HepG2 (cell line): ENCODE results near the gene CHPF. TPM values are rescaled to one million over a fixed set of nuclear protein-coding genes. Genes with fewer than 3 reads are reported as not detected.

Experiments used
- TAF15 ChIP-seq: fragments of 200-400 bp; formaldehyde crosslinking; IDR thresholded peaks from one replicate; pipeline ENCODE4 v1.6.1; 2018; ENCODE audit warnings: mild to moderate bottlenecking, low read depth, low read length; ENCODE audit not compliant: poor library complexity, severe bottlenecking
- ZSCAN25 ChIP-seq: sonication (generic); formaldehyde crosslinking; IDR thresholded peaks from 2 replicates; pipeline ENCODE4 v1.8.0; 2022; ENCODE audit warnings: mild to moderate bottlenecking, missing genetic modification reagents
- ZXDC ChIP-seq: sonication (generic); formaldehyde crosslinking; IDR thresholded peaks from 2 replicates; pipeline ENCODE4 v1.5.0; 2020; ENCODE audit warnings: mild to moderate bottlenecking, missing genetic modification reagents
- polyA plus RNA-seq, 8 experiments: library from polyadenylated mRNA; depleted of rRNA in 3 of 8; stranded (reverse) in 7 of 8; unstranded in 1 of 8; fragments of >200 nt; fragmentation: Illumina TruSeq in 4 of 8; extraction: Trizol in 4 of 8; gene quantifications; 2 replicates each; pipeline versions ENCODE4 v1.2.1 to v1.2.3, GENCODE V29; 2011 to 2016; ENCODE audit warnings: low read depth in 4 of 8, missing spikeins in 1 of 8, mixed read lengths in 1 of 8; ENCODE audit not compliant: insufficient read depth in 1 of 8
- total RNA-seq, 5 experiments: library from RNA; depleted of rRNA; stranded (reverse); fragments of >200 nt; fragmentation: Illumina TruSeq; extraction: Trizol; gene quantifications; 2 replicates each; pipeline ENCODE4 v1.2.3, GENCODE V29; 2016; ENCODE audit warnings: low read depth in 1 of 5
- TF ChIP-seq, protein P1 (sequence below): IDR thresholded peaks from 2 replicates; pipeline ENCODE4 v1.6.1; 2012; ENCODE audit warnings: inconsistent platforms
- TF ChIP-seq, protein P2 (sequence below): sonication (generic); formaldehyde crosslinking; IDR thresholded peaks from 2 replicates; pipeline ENCODE4 v1.4.0; 2020; ENCODE audit warnings: missing genetic modification reagents, borderline replicate concordance

CHPF gene
- total and polyA plus RNA-seq, 2 of the 13 experiments (the other 11 are each of a cell fraction or from before 2014, with no cell fraction given) = 79.6 to 111 TPM

- TF ChIP-seq, protein P1, sequence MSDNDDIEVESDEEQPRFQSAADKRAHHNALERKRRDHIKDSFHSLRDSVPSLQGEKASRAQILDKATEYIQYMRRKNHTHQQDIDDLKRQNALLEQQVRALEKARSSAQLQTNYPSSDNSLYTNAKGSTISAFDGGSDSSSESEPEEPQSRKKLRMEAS = no peak
- TF ChIP-seq ZSCAN25 (CRISPR knock-in tag) (no peak), ZXDC (CRISPR knock-in tag) (0 out of 2 replicates have a peak, but pooled peaks have one; percentile 59), TAF15 (no peak)
- TF ChIP-seq, protein P2, sequence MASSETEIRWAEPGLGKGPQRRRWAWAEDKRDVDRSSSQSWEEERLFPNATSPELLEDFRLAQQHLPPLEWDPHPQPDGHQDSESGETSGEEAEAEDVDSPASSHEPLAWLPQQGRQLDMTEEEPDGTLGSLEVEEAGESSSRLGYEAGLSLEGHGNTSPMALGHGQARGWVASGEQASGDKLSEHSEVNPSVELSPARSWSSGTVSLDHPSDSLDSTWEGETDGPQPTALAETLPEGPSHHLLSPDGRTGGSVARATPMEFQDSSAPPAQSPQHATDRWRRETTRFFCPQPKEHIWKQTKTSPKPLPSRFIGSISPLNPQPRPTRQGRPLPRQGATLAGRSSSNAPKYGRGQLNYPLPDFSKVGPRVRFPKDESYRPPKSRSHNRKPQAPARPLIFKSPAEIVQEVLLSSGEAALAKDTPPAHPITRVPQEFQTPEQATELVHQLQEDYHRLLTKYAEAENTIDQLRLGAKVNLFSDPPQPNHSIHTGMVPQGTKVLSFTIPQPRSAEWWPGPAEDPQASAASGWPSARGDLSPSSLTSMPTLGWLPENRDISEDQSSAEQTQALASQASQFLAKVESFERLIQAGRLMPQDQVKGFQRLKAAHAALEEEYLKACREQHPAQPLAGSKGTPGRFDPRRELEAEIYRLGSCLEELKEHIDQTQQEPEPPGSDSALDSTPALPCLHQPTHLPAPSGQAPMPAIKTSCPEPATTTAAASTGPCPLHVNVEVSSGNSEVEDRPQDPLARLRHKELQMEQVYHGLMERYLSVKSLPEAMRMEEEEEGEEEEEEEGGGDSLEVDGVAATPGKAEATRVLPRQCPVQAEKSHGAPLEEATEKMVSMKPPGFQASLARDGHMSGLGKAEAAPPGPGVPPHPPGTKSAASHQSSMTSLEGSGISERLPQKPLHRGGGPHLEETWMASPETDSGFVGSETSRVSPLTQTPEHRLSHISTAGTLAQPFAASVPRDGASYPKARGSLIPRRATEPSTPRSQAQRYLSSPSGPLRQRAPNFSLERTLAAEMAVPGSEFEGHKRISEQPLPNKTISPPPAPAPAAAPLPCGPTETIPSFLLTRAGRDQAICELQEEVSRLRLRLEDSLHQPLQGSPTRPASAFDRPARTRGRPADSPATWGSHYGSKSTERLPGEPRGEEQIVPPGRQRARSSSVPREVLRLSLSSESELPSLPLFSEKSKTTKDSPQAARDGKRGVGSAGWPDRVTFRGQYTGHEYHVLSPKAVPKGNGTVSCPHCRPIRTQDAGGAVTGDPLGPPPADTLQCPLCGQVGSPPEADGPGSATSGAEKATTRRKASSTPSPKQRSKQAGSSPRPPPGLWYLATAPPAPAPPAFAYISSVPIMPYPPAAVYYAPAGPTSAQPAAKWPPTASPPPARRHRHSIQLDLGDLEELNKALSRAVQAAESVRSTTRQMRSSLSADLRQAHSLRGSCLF = no peak
Measured at GRCh38 chr2:219565130-219566080, 21.8 kb upstream of the CHPF start (continued).
